Neural progenitor cell (in vitro differentiated cells): ENCODE measurements around the gene RAI14.

Experiments used
- CTCF ChIP-seq: fragments of 200-600 bp; sonication (generic); IDR thresholded peaks from 2 replicates; pipeline ENCODE4 v1.5.1; 2017; ENCODE audit warnings: antibody characterized with exemption, mild to moderate bottlenecking
- EZH2 ChIP-seq: fragments of 200-600 bp; sonication (generic); IDR thresholded peaks from 2 replicates; pipeline ENCODE4 v1.6.1; 2017; ENCODE audit warnings: antibody characterized with exemption, mild to moderate bottlenecking, moderate library complexity
- EZH2phosphoT487 ChIP-seq: fragments of 200-600 bp; sonication (generic); IDR thresholded peaks from 2 replicates; pipeline ENCODE4 v1.6.1; 2017; ENCODE audit warnings: antibody characterized with exemption

- TF ChIP-seq EZH2 = no peak
- TF ChIP-seq CTCF = no peak
- no peak for TF ChIP-seq EZH2phosphoT487
Observed at GRCh38 chr5:34842554-34842953, 186.4 kb downstream of the RAI14 start.
